Mesenteric fat pad (tissue), 1 donor: ENCODE data around the gene SNX9. TPM values are rescaled to one million over a fixed set of nuclear protein-coding genes. Genes with fewer than 3 reads are reported as not detected.

Experiments used
- DNase-seq: peaks from one replicate; pipeline ENCODE4 v3.0.0-alpha.2; 2020; ENCODE audit warnings: low spot score
- total RNA-seq: library from RNA; stranded (reverse); fragmentation: NEBNext Ultra II Directional; extraction: Animal tissue kit (Norgen Biotek cat#: 25700); gene quantifications from one replicate; pipeline ENCODE4 v1.2.1, GENCODE V29; 2021
- donor health status: DM: yes; HTN: yes; CAD: no.

SNX9 gene
- total RNA-seq, 1 donor from 2014 or later, result 86.9 TPM

GRCh38 chr6:157989541-157990289, 166.7 kb downstream of the SNX9 start:
- peak; percentile 91 for DNase-seq

- peak; percentile 35 for DNase-seq
Observed at GRCh38 chr6:157990321-157991066, 167.4 kb downstream of the SNX9 start.

GRCh38 chr6:157991067-157991432, 168.0 kb downstream of the SNX9 start:
- peak; percentile 24 for DNase-seq

- DNase-seq, result no peak
Observed at GRCh38 chr6:157993076-157993475, 170.0 kb downstream of the SNX9 start.

GRCh38 chr6:157994125-157994795, 171.2 kb downstream of the SNX9 start:
- peak; percentile 60 for DNase-seq

Other genes with a start within 250 kb of the SNX9 start
- 7.5 TPM for gene SYNJ2, start 158.6 kb downstream of the SNX9 start, total RNA-seq